K562 (cell line): ENCODE measurements around the gene DPP3. TPM values are rescaled to one million over a fixed set of nuclear protein-coding genes. Genes with fewer than 3 reads are reported as not detected.

Experiments
- ATAC-seq: fragments of 200-7000 bp; cut with Tn5 transposase; 3 replicates; pipeline ENCODE4 v1.9.1; 2020; ENCODE audit warnings: moderate library complexity
- BruUV-seq: library from RNA; stranded (reverse); fragments of 400-500 nt; replicated peaks from 2 replicates; lab custom pipeline; 2021; lab: Mats Ljungman, UMichigan
- CTCF ChIA-PET: fragments of 300-600 bp; formaldehyde crosslinking; extraction: SDS; loops from one replicate; lab custom pipeline; 2021; ENCODE audit warnings: low intra/inter-chr PET ratio; lab: Yijun Ruan, JAX
- POLR2A ChIA-PET: fragments of 300-600, 350-650 bp; sonication (Branson Sonifier 250); formaldehyde crosslinking; extraction: SDS; loops from one replicate; lab custom pipeline; 2021; ENCODE audit warnings: antibody characterized with exemption, inconsistent platforms; lab: Yijun Ruan, JAX
- DNase-seq, 4 experiments: peaks; one replicate each; pipeline versions ENCODE4 v3.0.0 to v3.0.0-alpha.2; 2011 to 2018; ENCODE audit warnings: low spot score in 3 of 4, mixed read lengths in 3 of 4; ENCODE audit errors: extremely low read depth in 1 of 4
- FAIRE-seq: peaks from 2 replicates; lab custom pipeline; 2011; peaks lifted over from hg19 to GRCh38; lab: Jason Lieb, UNC
- H2AFZ ChIP-seq: 2 replicates; pipeline ENCODE4 v1.6.0; 2011; ENCODE audit warnings: low read depth, low read length, control low read depth, inconsistent platforms
- H3K27ac ChIP-seq: fragments of 200-600 bp; 3 replicates; pipeline ENCODE4 v1.8.0; 2011; ENCODE audit warnings: low read depth, mild to moderate bottlenecking, control low read depth, inconsistent platforms, low read length, moderate library complexity, mixed read lengths; ENCODE audit errors: extremely low read depth
- H3K27me3 ChIP-seq, 2 experiments: fragments of 300-600 bp in 1 of 2; 2 replicates in 1 of 2; 3 replicates in 1 of 2; pipeline versions ENCODE4 v1.6.0 to v1.8.0; 2011; ENCODE audit warnings: inconsistent platforms in 2 of 2, low read length in 2 of 2, mild to moderate bottlenecking in 1 of 2, mixed read lengths in 1 of 2, moderate library complexity in 1 of 2; ENCODE audit not compliant: control insufficient read depth in 2 of 2, insufficient read depth in 2 of 2
- H3K36me3 ChIP-seq: fragments of 300-600 bp; 3 replicates; pipeline ENCODE4 v1.8.0; 2011; ENCODE audit warnings: mild to moderate bottlenecking, low read length, inconsistent platforms; ENCODE audit not compliant: control insufficient read depth, insufficient read depth
- H3K4me1 ChIP-seq, 2 experiments: fragments of 200-600 bp in 1 of 2; replicated peaks in 1 of 2; 2 replicates in 1 of 2; 3 replicates in 1 of 2; pipeline versions ENCODE4 v1.5.1 to v1.8.0; 2011; ENCODE audit warnings: inconsistent platforms in 2 of 2, low read length in 2 of 2, mild to moderate bottlenecking in 1 of 2, mixed read lengths in 1 of 2, moderate library complexity in 1 of 2; ENCODE audit not compliant: control insufficient read depth in 2 of 2, insufficient read depth in 2 of 2
- H3K4me2 ChIP-seq: 2 replicates; pipeline ENCODE4 v1.6.1; 2011; ENCODE audit warnings: low read length, control low read depth, inconsistent platforms, mixed read lengths; ENCODE audit not compliant: insufficient read depth
- H3K4me3 ChIP-seq: fragments of 200-600 bp; sonication (generic), shearing (Covaris generic); 2 replicates; pipeline ENCODE4 v1.5.1; 2016; ENCODE audit warnings: control low read depth, inconsistent platforms
- H3K79me2 ChIP-seq: fragments of 200-600 bp; 3 replicates; pipeline ENCODE4 v1.8.0; 2011; ENCODE audit warnings: low read length, inconsistent platforms; ENCODE audit not compliant: control insufficient read depth, insufficient read depth
- H3K9ac ChIP-seq, 2 experiments: 2 replicates each; pipeline versions ENCODE4 v1.6.0 to v1.6.1; 2011; ENCODE audit warnings: low read depth in 2 of 2, low read length in 2 of 2, control low read depth in 1 of 2, inconsistent platforms in 1 of 2, mild to moderate bottlenecking in 1 of 2, mixed read lengths in 1 of 2; ENCODE audit not compliant: insufficient read depth in 1 of 2
- H3K9me1 ChIP-seq: one replicate; pipeline ENCODE4 v1.6.0; 2011; ENCODE audit warnings: inconsistent platforms, mild to moderate bottlenecking, low read length, moderate library complexity; ENCODE audit not compliant: control insufficient read depth, insufficient read depth
- H3K9me3 ChIP-seq: replicated peaks from 2 replicates; pipeline ENCODE4 v1.5.1; 2011; ENCODE audit warnings: low read depth, low read length, inconsistent platforms; ENCODE audit not compliant: control insufficient read depth, insufficient read depth
- H4K20me1 ChIP-seq: replicated peaks from 2 replicates; pipeline ENCODE4 v1.6.1; 2011; ENCODE audit warnings: low read length, inconsistent platforms, mixed read lengths; ENCODE audit not compliant: control insufficient read depth, insufficient read depth
- AFF1 ChIP-seq, 2 experiments: fragments of 450-650 bp; IDR thresholded peaks; 2 replicates each; pipeline ENCODE4 v1.6.1; 2018; ENCODE audit warnings: mild to moderate bottlenecking in 2 of 2, low read depth in 1 of 2; ENCODE audit not compliant: partially characterized antibody in 2 of 2
- BCOR ChIP-seq: fragments of 450-650 bp; IDR thresholded peaks from 2 replicates; pipeline ENCODE4 v1.6.1; 2016
- CTCF ChIP-seq, 3 experiments: IDR thresholded peaks in 2 of 3; conservative IDR thresholded peaks in 1 of 3; 2 replicates each; pipeline ENCODE4 v1.5.1; 2011 to 2012; ENCODE audit warnings: low read length in 3 of 3, mild to moderate bottlenecking in 3 of 3, control low read depth in 2 of 3, improper control_type of control experiment in 1 of 3, inconsistent platforms in 1 of 3, low read depth in 1 of 3, mixed read lengths in 1 of 3, moderate library complexity in 1 of 3; ENCODE audit not compliant: insufficient read depth in 2 of 3
- POLR3A ChIP-seq: IDR thresholded peaks from 2 replicates; pipeline ENCODE4 v1.6.1; 2011; ENCODE audit warnings: borderline replicate concordance, mild to moderate bottlenecking, moderate library complexity; ENCODE audit not compliant: insufficient read length, insufficient read depth; ENCODE audit errors: extremely low read depth
- RBFOX2 ChIP-seq: fragments of 200-400 bp; formaldehyde crosslinking; IDR thresholded peaks from 2 replicates; pipeline ENCODE4 v1.6.1; 2017; ENCODE audit warnings: low read depth, mild to moderate bottlenecking, low read length, moderate library complexity
- WGBS: fragments of 100-300 bp; shearing (Covaris generic); methylation state at CpG from one replicate; pipeline ENCODE4 v1.1.6; 2016; ENCODE audit warnings: low coverage, mixed read lengths; ENCODE audit not compliant: insufficient coverage; ENCODE audit errors: missing lambda C conversion rate; 5-methylcytosine and 5-hydroxymethylcytosine counted together
- in situ Hi-C: fragments of 300-500 bp; cut with MboI; formaldehyde crosslinking; loops from 4 replicates; pipeline ENCODE4 v1.15.0; 2018; ENCODE audit warnings: inconsistent platforms, mixed read lengths
- intact Hi-C: fragments of 100-400 bp; cut with micrococcal nuclease; formaldehyde crosslinking; loops from 2 replicates; pipeline ENCODE4 v1.14.2; 2022
- polyA plus RNA-seq, 8 experiments: library from polyadenylated mRNA; depleted of rRNA in 4 of 8; stranded (reverse) in 5 of 8; unstranded in 3 of 8; fragments of >200 nt; fragmentation: Nextera tagmentation in 2 of 8; fragmentation: Illumina TruSeq in 1 of 8; extraction: Ambion mirVana in 2 of 8; extraction: Trizol in 1 of 8; gene quantifications; 2 replicates each; pipeline versions ENCODE4 v1.2.1 to v1.2.3, GENCODE V29; 2011 to 2014; ENCODE audit warnings: inconsistent platforms in 1 of 8, missing spikeins in 1 of 8
- total RNA-seq, 7 experiments: library from RNA; depleted of rRNA in 6 of 7; stranded (reverse); fragments of >200 nt in 6 of 7; fragmentation: Illumina TruSeq in 2 of 7; extraction: Trizol in 2 of 7; gene quantifications; 2 replicates each; pipeline versions ENCODE4 v1.2.1 to v1.2.3, GENCODE V29; 2011 to 2021; ENCODE audit warnings: low replicate concordance in 1 of 7
- TF ChIP-seq, protein P1 (sequence below): fragments of 450-650 bp; formaldehyde crosslinking; IDR thresholded peaks from 2 replicates; pipeline ENCODE4 v1.4.0; 2022; ENCODE audit warnings: missing genetic modification characterization
- TF ChIP-seq, protein P2 (sequence below): IDR thresholded peaks from 2 replicates; pipeline ENCODE4 v1.6.1; 2011; ENCODE audit warnings: borderline replicate concordance, low read depth, mild to moderate bottlenecking, moderate library complexity, low read length; ENCODE audit not compliant: insufficient read depth, poor library complexity, severe bottlenecking

The DPP3 gene
- total and polyA plus RNA-seq, 9 of the 15 experiments (the other 6 are each of a cell fraction or from before 2014, with no cell fraction given), result 3.7 to 69.2 (median 43.3) TPM

- TF ChIP-seq RBFOX2, result peak; percentile 16; the same call in 1 of the 2 replicates
Observed at GRCh38 chr11:66494935-66495334, 14.7 kb downstream of the DPP3 start (continued).

GRCh38 chr11:66495401-66495854 is 15.2 kb downstream of the DPP3 start:
- ChIA-PET CTCF (no interaction called here), POLR2A (interaction anchor here (0.7 kb wide), 1 partner anchor 106 kb away, joined by 3 read pairs; no protein-coding TSS in a partner anchor)

More at GRCh38 chr11:66495401-66495854, 15.2 kb downstream of the DPP3 start:
- Histone ChIP-seq H3K36me3 (peaks cover 48% of the 10 kb centered on the region; the same call in 2 of the 3 replicates), H3K9me3 (no peaks in the 10 kb centered on the region), H4K20me1 (0 out of 2 replicates have a peak, but pooled peaks cover 2% of the 10 kb centered on the region), H3K4me2 (no peak overlapping the region), H2AFZ (no peak overlapping the region), H3K27ac (no peak overlapping the region), H3K4me1 (peaks cover 0 to 30% of the 10 kb centered on the region in 2 experiments; a peak in 3 of 5 replicates), H3K9ac (0 out of 4 replicates have a peak overlapping the region, but pooled peaks of 1 of the 2 experiments have one; percentile 20), H3K9me1 (no peaks in the 10 kb centered on the region), H3K79me2 (no peaks in the 10 kb centered on the region), H3K4me3 (no peak overlapping the region), H3K27me3 (no peaks in the 10 kb centered on the region)
- no peak for TF ChIP-seq BCOR
- no peak for TF ChIP-seq POLR3A
- peak; percentile 47 to 59 (median 47); a peak in 5 of 6 replicates for TF ChIP-seq CTCF (IDR thresholded peaks at IDR 0.05 in 2 of 3, conservative IDR thresholded peaks at IDR 0.05 in 1 of 3; ENCODE audit: insufficient read depth in 2 of 3, low read depth in 1 of 3, low read length in 3 of 3)
- no peak for TF ChIP-seq AFF1 (IDR thresholded peaks at IDR 0.05; ENCODE audit: low read depth in 1 of 2, partially characterized antibody in 2 of 2)
- TF ChIP-seq, protein P1, sequence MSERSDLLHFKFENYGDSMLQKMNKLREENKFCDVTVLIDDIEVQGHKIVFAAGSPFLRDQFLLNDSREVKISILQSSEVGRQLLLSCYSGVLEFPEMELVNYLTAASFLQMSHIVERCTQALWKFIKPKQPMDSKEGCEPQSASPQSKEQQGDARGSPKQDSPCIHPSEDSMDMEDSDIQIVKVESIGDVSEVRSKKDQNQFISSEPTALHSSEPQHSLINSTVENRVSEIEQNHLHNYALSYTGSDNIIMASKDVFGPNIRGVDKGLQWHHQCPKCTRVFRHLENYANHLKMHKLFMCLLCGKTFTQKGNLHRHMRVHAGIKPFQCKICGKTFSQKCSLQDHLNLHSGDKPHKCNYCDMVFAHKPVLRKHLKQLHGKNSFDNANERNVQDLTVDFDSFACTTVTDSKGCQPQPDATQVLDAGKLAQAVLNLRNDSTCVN (CRISPR knock-in tag), result no peak
- TF ChIP-seq, protein P2, sequence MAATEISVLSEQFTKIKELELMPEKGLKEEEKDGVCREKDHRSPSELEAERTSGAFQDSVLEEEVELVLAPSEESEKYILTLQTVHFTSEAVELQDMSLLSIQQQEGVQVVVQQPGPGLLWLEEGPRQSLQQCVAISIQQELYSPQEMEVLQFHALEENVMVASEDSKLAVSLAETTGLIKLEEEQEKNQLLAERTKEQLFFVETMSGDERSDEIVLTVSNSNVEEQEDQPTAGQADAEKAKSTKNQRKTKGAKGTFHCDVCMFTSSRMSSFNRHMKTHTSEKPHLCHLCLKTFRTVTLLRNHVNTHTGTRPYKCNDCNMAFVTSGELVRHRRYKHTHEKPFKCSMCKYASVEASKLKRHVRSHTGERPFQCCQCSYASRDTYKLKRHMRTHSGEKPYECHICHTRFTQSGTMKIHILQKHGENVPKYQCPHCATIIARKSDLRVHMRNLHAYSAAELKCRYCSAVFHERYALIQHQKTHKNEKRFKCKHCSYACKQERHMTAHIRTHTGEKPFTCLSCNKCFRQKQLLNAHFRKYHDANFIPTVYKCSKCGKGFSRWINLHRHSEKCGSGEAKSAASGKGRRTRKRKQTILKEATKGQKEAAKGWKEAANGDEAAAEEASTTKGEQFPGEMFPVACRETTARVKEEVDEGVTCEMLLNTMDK, result peak; percentile 60
- ATAC-seq (peak; percentile 76), DNase-seq (no peak), FAIRE-seq (no peak)
- 92% methylated on average over 15 of the region's 17 CpGs for WGBS
- intact Hi-C loops, result no loop called here
- BruUV-seq, result no TSS peak
- in situ Hi-C loops, result no loop called here
